Coronary artery (tissue), 2 donors: ENCODE results near the gene RGCC.
"Not testable (repeated sequence)": the region's sequence is repeated elsewhere in the genome, so short reads cannot be mapped to it uniquely, and the experiment has no call there.

Experiments
- DNase-seq: peaks from one replicate; pipeline ENCODE4 v3.0.0-alpha.2; 2017; ENCODE audit warnings: low spot score
- H3K27ac ChIP-seq, 2 donors: fragments of 200-600 bp; sonication (generic); one replicate each; pipeline ENCODE4 v1.5.1; 2016 to 2019
- H3K4me3 ChIP-seq: fragments of 200-600 bp; sonication (generic); 2 replicates; pipeline ENCODE4 v1.5.1; 2016; ENCODE audit warnings: mild to moderate bottlenecking, moderate library complexity
- TF ChIP-seq, protein P1 (sequence below): fragments of 200-600 bp; sonication (generic); IDR thresholded peaks from one replicate; pipeline ENCODE4 v1.5.1; 2019; ENCODE audit warnings: antibody characterized with exemption

RGCC gene

GRCh38 chr13:41503356-41503755 lies 46.0 kb downstream of the RGCC start:
- Histone ChIP-seq H3K27ac (no peak overlapping the region), H3K4me3 (no peak overlapping the region)
- TF ChIP-seq, protein P1, sequence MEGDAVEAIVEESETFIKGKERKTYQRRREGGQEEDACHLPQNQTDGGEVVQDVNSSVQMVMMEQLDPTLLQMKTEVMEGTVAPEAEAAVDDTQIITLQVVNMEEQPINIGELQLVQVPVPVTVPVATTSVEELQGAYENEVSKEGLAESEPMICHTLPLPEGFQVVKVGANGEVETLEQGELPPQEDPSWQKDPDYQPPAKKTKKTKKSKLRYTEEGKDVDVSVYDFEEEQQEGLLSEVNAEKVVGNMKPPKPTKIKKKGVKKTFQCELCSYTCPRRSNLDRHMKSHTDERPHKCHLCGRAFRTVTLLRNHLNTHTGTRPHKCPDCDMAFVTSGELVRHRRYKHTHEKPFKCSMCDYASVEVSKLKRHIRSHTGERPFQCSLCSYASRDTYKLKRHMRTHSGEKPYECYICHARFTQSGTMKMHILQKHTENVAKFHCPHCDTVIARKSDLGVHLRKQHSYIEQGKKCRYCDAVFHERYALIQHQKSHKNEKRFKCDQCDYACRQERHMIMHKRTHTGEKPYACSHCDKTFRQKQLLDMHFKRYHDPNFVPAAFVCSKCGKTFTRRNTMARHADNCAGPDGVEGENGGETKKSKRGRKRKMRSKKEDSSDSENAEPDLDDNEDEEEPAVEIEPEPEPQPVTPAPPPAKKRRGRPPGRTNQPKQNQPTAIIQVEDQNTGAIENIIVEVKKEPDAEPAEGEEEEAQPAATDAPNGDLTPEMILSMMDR, result no peak
- no peak for DNase-seq

DNA sequence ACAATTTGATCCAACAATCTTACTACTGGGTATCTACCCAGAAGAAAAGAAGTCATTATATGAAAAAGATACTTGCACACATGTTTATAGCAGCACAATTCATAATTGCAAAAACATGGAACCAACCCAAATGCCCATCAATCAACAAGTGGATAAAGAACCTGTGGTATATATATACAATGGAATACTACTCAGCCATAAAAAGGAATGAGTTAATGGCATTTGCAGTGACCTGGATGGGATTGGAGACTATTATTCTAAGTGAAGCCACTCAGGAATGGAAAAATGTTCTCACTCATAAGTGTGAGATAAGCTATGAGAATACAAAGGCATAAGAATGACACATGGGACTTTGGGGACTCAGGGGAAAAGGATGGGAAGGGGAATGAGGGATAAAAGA lies 47.3 kb downstream of the RGCC start:
- H3K27ac ChIP-seq, DNase-seq, H3K4me3 ChIP-seq: not testable (repeated sequence)

DNA sequence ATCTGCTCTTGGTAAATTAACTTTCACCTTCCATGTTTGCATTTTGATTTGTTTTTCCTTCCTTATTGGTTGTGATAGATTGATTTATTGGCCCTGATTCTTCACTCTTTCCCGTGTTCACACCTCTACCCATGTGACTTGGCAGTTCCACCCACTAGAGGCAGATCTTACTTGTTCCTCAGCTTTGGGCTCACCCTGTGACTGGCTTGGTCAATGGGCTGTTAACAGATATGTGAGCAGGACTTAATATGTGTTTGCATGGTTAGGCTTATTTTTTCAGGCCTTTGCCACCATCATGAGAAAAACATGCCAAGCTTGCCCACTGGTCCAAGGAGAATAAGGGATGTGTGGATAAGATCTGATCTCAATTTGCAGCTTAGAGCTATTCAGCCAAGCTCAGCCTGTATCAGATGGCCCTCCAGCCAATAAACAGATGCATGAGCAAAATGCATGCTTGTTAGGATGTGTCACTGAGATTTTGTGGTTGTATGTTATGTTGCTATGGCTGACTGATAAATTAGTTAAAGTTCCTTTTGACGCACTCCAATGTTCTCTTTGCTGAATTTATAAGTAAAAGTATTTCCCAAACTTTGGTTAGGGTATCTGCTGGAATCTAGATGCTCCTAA lies 48.0 kb downstream of the RGCC start:
- TF ChIP-seq, protein P1, result no peak
- no peak overlapping the region for H3K27ac ChIP-seq
- no peak overlapping the region for H3K4me3 ChIP-seq
- DNase-seq, result no peak

- no peak overlapping the region for H3K27ac ChIP-seq
- DNase-seq, result no peak
- H3K4me3 ChIP-seq, result no peak overlapping the region
- TF ChIP-seq, protein P1, result no peak
Observed at GRCh38 chr13:41506312-41506711, 49.0 kb downstream of the RGCC start.

- DNase-seq, result no peak
- Histone ChIP-seq H3K4me3 (no peak overlapping the region), H3K27ac (no peak overlapping the region)
- TF ChIP-seq, protein P1, result no peak
Observed at GRCh38 chr13:41509971-41510370, 52.6 kb downstream of the RGCC start.

GRCh38 chr13:41511827-41512226 lies 54.5 kb downstream of the RGCC start:
- TF ChIP-seq, protein P1, result no peak
- H3K27ac ChIP-seq, result no peak overlapping the region
- DNase-seq, result no peak
- no peak overlapping the region for H3K4me3 ChIP-seq

- no peak overlapping the region for H3K4me3 ChIP-seq
- DNase-seq, result no peak
- TF ChIP-seq, protein P1, result no peak
- H3K27ac ChIP-seq, result no peak overlapping the region
Observed at GRCh38 chr13:41512441-41512840, 55.1 kb downstream of the RGCC start.
